WTC11 (cell line): Measurements from ENCODE around the gene UBR4. TPM values are rescaled to one million over a fixed set of nuclear protein-coding genes. Genes with fewer than 3 reads are reported as not detected.
A peak's percentile ranks its signal among the peaks of the same experiment; 100 is the strongest.

ENCODE experiments used
- ATAC-seq: fragments of 200-7000 bp; cut with Tn5 transposase; 2 replicates; pipeline ENCODE4 v1.10.0; 2021; ENCODE audit warnings: mild to moderate bottlenecking, moderate library complexity
- CTCF ChIA-PET: fragments of 300-600 bp; sonication (Branson Sonifier 250); formaldehyde crosslinking; loops from one replicate; lab custom pipeline; 2021; ENCODE audit warnings: antibody characterized with exemption; lab: Charles Lee
- POLR2A ChIA-PET: fragments of 350-600 bp; sonication (Branson Sonifier 250); formaldehyde crosslinking; loops from one replicate; lab custom pipeline; 2021; ENCODE audit warnings: antibody characterized with exemption; lab: Charles Lee
- DNase-seq: peaks from one replicate; pipeline ENCODE4 v3.0.0; 2021; ENCODE audit warnings: low spot score
- H3K27ac Mint-ChIP-seq: 2 replicates; pipeline ENCODE4 v1.8.0; 2021; ENCODE audit warnings: mixed read lengths
- H3K27me3 Mint-ChIP-seq: 2 replicates; pipeline ENCODE4 v1.8.0; 2021; ENCODE audit warnings: low read depth, mild to moderate bottlenecking, moderate library complexity, mixed read lengths
- H3K36me3 Mint-ChIP-seq: 2 replicates; pipeline ENCODE4 v1.8.0; 2021; ENCODE audit warnings: mixed read lengths
- H3K4me1 Mint-ChIP-seq: 2 replicates; pipeline ENCODE4 v1.8.0; 2022; ENCODE audit warnings: mixed read lengths
- H3K4me3 Mint-ChIP-seq: 2 replicates; pipeline ENCODE4 v1.8.0; 2021; ENCODE audit warnings: mild to moderate bottlenecking, moderate library complexity, mixed read lengths
- H3K9me3 Mint-ChIP-seq: 2 replicates; pipeline ENCODE4 v1.8.0; 2021; ENCODE audit warnings: mixed read lengths
- CBFB ChIP-seq: sonication (generic); formaldehyde crosslinking; IDR thresholded peaks from 2 replicates; pipeline ENCODE4 v1.8.1; 2022; ENCODE audit warnings: mild to moderate bottlenecking, low read depth, missing genetic modification reagents
- CREB1 ChIP-seq: sonication (generic); formaldehyde crosslinking; IDR thresholded peaks from 2 replicates; pipeline ENCODE4 v1.8.0; 2023; ENCODE audit warnings: mild to moderate bottlenecking, missing genetic modification reagents
- ELF4 ChIP-seq: sonication (generic); formaldehyde crosslinking; IDR thresholded peaks from 2 replicates; pipeline ENCODE4 v1.8.1; 2022; ENCODE audit warnings: low read depth, mild to moderate bottlenecking, moderate library complexity, missing genetic modification reagents
- EMX1 ChIP-seq: fragments of 250-450 bp; sonication (Bioruptor Pico); IDR thresholded peaks from 2 replicates; pipeline ENCODE4 v1.8.0; 2021; ENCODE audit warnings: mild to moderate bottlenecking
- FOXJ3 ChIP-seq: sonication (generic); formaldehyde crosslinking; IDR thresholded peaks from 2 replicates; pipeline ENCODE4 v1.9.0; 2021; ENCODE audit warnings: missing genetic modification reagents, mild to moderate bottlenecking, borderline replicate concordance
- GTF2I ChIP-seq: fragments of 250-450 bp; sonication (Bioruptor Pico); conservative IDR thresholded peaks from 2 replicates; pipeline ENCODE4 v1.4.0; 2021; ENCODE audit warnings: mild to moderate bottlenecking
- JAZF1 ChIP-seq: fragments of 250-450 bp; sonication (Bioruptor Pico); IDR thresholded peaks from 2 replicates; pipeline ENCODE4 v1.9.0; 2021; ENCODE audit warnings: moderate library complexity, mild to moderate bottlenecking, inconsistent platforms
- MYBL2 ChIP-seq: sonication (generic); formaldehyde crosslinking; IDR thresholded peaks from 2 replicates; pipeline ENCODE4 v1.8.1; 2023; ENCODE audit warnings: mild to moderate bottlenecking, moderate library complexity, missing genetic modification reagents
- NFE2L1 ChIP-seq: sonication (generic); formaldehyde crosslinking; IDR thresholded peaks from 2 replicates; pipeline ENCODE4 v1.8.1; 2023; ENCODE audit warnings: missing genetic modification reagents
- NFYB ChIP-seq: sonication (generic); formaldehyde crosslinking; conservative IDR thresholded peaks from 2 replicates; pipeline ENCODE4 v1.8.0; 2022; ENCODE audit warnings: low read depth, missing genetic modification reagents
- NR3C1 ChIP-seq: sonication (generic); formaldehyde crosslinking; conservative IDR thresholded peaks from 2 replicates; pipeline ENCODE4 v1.8.1; 2023; ENCODE audit warnings: low read depth, mild to moderate bottlenecking, missing genetic modification reagents
- SMAD4 ChIP-seq: sonication (generic); formaldehyde crosslinking; IDR thresholded peaks from 2 replicates; pipeline ENCODE4 v1.8.0; 2022; ENCODE audit warnings: mild to moderate bottlenecking, missing genetic modification reagents
- SP1 ChIP-seq: sonication (generic); formaldehyde crosslinking; conservative IDR thresholded peaks from 2 replicates; pipeline ENCODE4 v1.8.1; 2022; ENCODE audit warnings: missing genetic modification reagents
- TEAD1 ChIP-seq: sonication (generic); formaldehyde crosslinking; IDR thresholded peaks from 2 replicates; pipeline ENCODE4 v1.8.0; 2022; ENCODE audit warnings: mild to moderate bottlenecking, missing genetic modification reagents
- TP53 ChIP-seq: sonication (generic); formaldehyde crosslinking; IDR thresholded peaks from 2 replicates; pipeline ENCODE4 v1.8.1; 2023; ENCODE audit warnings: mild to moderate bottlenecking, missing genetic modification reagents
- ZNF219 ChIP-seq: sonication (generic); formaldehyde crosslinking; IDR thresholded peaks from 2 replicates; pipeline ENCODE4 v1.8.0; 2023; ENCODE audit warnings: missing genetic modification reagents, mild to moderate bottlenecking, borderline replicate concordance
- ZNF232 ChIP-seq: sonication (generic); formaldehyde crosslinking; IDR thresholded peaks from 2 replicates; pipeline ENCODE4 v1.8.0; 2022; ENCODE audit warnings: mild to moderate bottlenecking, missing genetic modification reagents
- total RNA-seq: library from RNA; stranded (reverse); gene quantifications from 3 replicates; pipeline ENCODE4 v1.2.3, GENCODE V29; 2021
- TF ChIP-seq, protein P1 (sequence below): fragments of 250-450 bp; sonication (Bioruptor Pico); IDR thresholded peaks from 2 replicates; pipeline ENCODE4 v1.9.0; 2021; ENCODE audit warnings: moderate library complexity, mild to moderate bottlenecking, inconsistent platforms, borderline replicate concordance
- TF ChIP-seq, protein P2 (sequence below): fragments of 250-450 bp; sonication (Bioruptor Pico); conservative IDR thresholded peaks from 2 replicates; pipeline ENCODE4 v1.9.0; 2021; ENCODE audit warnings: mild to moderate bottlenecking
- TF ChIP-seq, protein P3 (sequence below): fragments of 250-450 bp; sonication (Bioruptor Pico); IDR thresholded peaks from 2 replicates; pipeline ENCODE4 v1.9.0; 2021; ENCODE audit warnings: mild to moderate bottlenecking, borderline replicate concordance
- TF ChIP-seq, protein P4 (sequence below): sonication (generic); formaldehyde crosslinking; conservative IDR thresholded peaks from 2 replicates; pipeline ENCODE4 v1.8.1; 2022; ENCODE audit warnings: mild to moderate bottlenecking, missing genetic modification reagents
- TF ChIP-seq, protein P5 (sequence below): sonication (generic); formaldehyde crosslinking; IDR thresholded peaks from 2 replicates; pipeline ENCODE4 v1.8.0; 2022; ENCODE audit warnings: mild to moderate bottlenecking, missing genetic modification reagents

Gene UBR4
- total RNA-seq, 1 experiment from 2014 or later: 179 TPM

DNA sequence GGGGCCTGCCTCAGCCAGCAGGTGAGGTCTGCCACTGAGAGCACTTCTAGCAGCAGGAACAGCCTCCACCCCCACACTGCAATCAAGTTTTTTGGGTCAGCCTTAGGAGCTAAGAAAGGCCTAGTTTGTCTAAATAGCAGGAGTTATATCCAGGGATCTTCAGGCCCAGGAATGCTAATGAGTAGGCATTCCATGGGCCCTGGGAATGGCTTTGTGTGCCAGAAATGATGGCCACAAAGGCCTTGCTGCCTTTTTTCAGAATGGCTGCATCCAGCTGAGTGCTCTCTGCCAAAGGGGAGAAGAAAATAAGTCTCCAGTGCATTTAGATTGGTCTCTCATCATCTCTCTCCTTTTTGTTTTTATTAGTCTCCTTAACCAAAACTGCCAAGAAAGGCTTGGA is 44.4 kb upstream of the UBR4 start:
- H3K9me3 Mint-ChIP-seq: no peaks in the 10 kb centered on the region
- peak overlapping the region; percentile 66 for H3K27ac Mint-ChIP-seq
- ATAC-seq: no peak
- no peak overlapping the region for H3K4me3 Mint-ChIP-seq
- H3K4me1 Mint-ChIP-seq: peaks cover 21% of the 10 kb centered on the region
- no peaks in the 10 kb centered on the region for H3K27me3 Mint-ChIP-seq
- CTCF ChIA-PET: interaction anchor here (1.4 kb wide), 1 partner anchor 15 kb away, joined by 4 read pairs; no protein-coding TSS in a partner anchor
- TF ChIP-seq ZNF219 (CRISPR knock-in tag): no peak
- TF ChIP-seq, all 79 proteins: peak for 0
- DNase-seq: no peak
- POLR2A ChIA-PET: no interaction called here
- H3K36me3 Mint-ChIP-seq: peaks cover 44% of the 10 kb centered on the region

DNA sequence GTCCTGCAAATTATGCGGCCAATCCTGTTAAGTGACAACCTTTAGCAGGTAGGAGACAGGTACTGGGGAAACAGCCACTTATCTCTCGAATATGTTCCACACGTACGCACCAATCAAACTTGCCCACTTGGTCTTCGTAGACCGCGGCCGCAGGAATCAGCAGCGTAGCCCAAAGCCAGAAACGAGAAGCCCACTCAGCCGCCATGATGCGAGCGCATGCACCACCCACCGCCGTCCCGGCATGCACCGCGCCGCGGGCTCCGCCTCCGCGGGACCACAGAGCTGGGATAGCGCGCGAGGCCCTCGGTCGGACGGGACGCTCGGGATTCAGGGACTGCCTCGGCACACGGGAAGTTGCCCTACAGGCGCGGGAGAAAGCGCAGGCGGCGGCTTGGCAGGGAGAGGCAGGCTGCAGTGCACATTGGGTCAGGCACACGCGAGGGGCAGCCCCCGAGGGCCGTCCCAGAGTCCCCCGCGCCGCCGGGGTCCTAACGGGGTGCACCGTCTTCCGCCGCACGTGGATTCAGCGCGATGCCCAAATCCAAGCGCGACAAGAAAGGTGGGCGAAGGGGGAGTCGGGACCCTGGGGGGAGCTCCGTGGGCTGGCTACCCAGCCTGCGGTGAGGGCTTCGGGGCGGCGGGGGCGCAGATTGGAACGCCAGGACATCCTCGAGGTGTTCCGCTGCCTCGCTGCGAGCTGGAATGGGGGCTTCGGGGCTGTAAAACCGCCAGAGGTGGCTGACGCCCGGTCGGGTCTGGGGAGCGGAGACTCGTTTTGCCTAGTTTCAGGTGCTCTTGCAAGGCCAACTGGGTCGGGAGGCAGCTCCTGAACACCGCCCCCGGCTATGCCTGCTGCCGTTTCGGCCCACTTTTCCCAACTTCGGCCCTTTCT is 41.5 kb upstream of the UBR4 start, which contains the start of the genes EMC1 and MRTO4:
Gene EMC1 (minus strand): TSS at position 220 of the 892 bp plus-strand sequence. CDS start 15 bp downstream, at position 205.
Gene MRTO4 (plus strand): TSS at position 501 of the 892 bp plus-strand sequence. CDS start 31 bp downstream, at position 532.
- Mint-ChIP-seq H3K36me3 (peaks cover 18% of the 10 kb centered on the region), H3K27ac (peak within 1 kb of the TSS; percentile 96), H3K9me3 (no peaks in the 10 kb centered on the region), H3K4me1 (peaks cover 21% of the 10 kb centered on the region), H3K27me3 (no peaks in the 10 kb centered on the region), H3K4me3 (peak within 1 kb of the TSS; percentile 98)
- ATAC-seq (peak; percentile 80), DNase-seq (peak; percentile 86)
- ChIA-PET CTCF (interaction anchor here (0.8 to 1.5 kb wide), 4 partner anchors 11 to 398 kb away, joined by 3 to 5 read pairs (median 3); no protein-coding TSS in a partner anchor), POLR2A (interaction anchor here (1.4 kb wide), 1 partner anchor 61 kb away, joined by 4 read pairs; the partner anchor contains the start of genes AKR7A2 and SLC66A1)
- peak; percentile 80 for TF ChIP-seq TEAD1 (CRISPR knock-in tag)
- TF ChIP-seq, protein P1, sequence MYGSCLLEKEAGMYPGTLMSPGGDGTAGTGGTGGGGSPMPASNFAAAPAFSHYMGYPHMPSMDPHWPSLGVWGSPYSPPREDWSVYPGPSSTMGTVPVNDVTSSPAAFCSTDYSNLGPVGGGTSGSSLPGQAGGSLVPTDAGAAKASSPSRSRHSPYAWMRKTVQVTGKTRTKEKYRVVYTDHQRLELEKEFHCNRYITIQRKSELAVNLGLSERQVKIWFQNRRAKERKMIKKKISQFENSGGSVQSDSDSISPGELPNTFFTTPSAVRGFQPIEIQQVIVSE (CRISPR knock-in tag): no peak
- TF ChIP-seq TP53: no peak
- TF ChIP-seq, protein P2, sequence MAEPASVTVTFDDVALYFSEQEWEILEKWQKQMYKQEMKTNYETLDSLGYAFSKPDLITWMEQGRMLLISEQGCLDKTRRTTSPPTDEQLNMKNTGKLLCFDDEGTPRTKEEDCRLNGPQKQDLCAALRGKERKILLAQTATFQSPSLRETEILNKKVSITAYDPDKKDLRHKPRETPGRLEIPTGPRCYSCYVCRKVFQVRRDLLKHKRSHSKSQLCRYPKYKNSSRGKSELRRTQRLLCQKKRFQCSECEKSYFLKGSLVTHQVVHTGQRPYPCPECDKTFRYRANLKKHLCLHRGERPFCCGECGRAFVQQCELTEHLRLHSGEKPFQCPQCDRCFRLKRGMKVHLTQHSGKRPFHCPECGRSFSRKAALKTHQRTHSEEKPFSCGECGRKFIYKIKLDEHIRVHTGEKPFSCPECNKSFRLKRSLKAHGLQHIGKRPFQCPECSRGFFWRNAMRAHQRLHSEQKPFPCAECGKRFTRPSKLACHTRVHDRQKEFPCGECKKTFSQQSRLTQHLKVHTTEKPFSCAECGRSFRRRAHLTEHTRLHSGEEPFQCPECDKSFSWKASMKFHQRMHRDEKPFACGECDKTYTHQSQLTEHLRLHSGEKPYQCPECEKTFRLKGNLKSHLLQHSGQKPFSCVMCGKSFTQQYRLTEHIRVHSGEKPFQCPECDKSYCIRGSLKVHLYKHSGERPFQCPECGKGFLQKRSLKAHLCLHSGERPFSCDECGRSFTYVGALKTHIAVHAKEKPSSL (CRISPR knock-in tag): no peak
- no peak for TF ChIP-seq JAZF1
- TF ChIP-seq CREB1 (CRISPR knock-in tag): peak; percentile 68; the same call in 1 of the 2 replicates
- peak; percentile 80; the same call in 1 of the 2 replicates for TF ChIP-seq ZNF232 (CRISPR knock-in tag)
- TF ChIP-seq, protein P3, sequence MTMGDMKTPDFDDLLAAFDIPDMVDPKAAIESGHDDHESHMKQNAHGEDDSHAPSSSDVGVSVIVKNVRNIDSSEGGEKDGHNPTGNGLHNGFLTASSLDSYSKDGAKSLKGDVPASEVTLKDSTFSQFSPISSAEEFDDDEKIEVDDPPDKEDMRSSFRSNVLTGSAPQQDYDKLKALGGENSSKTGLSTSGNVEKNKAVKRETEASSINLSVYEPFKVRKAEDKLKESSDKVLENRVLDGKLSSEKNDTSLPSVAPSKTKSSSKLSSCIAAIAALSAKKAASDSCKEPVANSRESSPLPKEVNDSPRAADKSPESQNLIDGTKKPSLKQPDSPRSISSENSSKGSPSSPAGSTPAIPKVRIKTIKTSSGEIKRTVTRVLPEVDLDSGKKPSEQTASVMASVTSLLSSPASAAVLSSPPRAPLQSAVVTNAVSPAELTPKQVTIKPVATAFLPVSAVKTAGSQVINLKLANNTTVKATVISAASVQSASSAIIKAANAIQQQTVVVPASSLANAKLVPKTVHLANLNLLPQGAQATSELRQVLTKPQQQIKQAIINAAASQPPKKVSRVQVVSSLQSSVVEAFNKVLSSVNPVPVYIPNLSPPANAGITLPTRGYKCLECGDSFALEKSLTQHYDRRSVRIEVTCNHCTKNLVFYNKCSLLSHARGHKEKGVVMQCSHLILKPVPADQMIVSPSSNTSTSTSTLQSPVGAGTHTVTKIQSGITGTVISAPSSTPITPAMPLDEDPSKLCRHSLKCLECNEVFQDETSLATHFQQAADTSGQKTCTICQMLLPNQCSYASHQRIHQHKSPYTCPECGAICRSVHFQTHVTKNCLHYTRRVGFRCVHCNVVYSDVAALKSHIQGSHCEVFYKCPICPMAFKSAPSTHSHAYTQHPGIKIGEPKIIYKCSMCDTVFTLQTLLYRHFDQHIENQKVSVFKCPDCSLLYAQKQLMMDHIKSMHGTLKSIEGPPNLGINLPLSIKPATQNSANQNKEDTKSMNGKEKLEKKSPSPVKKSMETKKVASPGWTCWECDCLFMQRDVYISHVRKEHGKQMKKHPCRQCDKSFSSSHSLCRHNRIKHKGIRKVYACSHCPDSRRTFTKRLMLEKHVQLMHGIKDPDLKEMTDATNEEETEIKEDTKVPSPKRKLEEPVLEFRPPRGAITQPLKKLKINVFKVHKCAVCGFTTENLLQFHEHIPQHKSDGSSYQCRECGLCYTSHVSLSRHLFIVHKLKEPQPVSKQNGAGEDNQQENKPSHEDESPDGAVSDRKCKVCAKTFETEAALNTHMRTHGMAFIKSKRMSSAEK (CRISPR knock-in tag): peak; percentile 71; the same call in 1 of the 2 replicates
- no peak for TF ChIP-seq ELF4 (CRISPR knock-in tag)
- no peak for TF ChIP-seq EMX1 (CRISPR knock-in tag)
- TF ChIP-seq GTF2I: no peak
- TF ChIP-seq SMAD4: peak; percentile 79; the same call in 1 of the 2 replicates
- no peak for TF ChIP-seq NFYB
- no peak for TF ChIP-seq CBFB (CRISPR knock-in tag)
- peak; percentile 92 for TF ChIP-seq SP1
- TF ChIP-seq MYBL2 (CRISPR knock-in tag): peak; percentile 86
- no peak for TF ChIP-seq FOXJ3 (CRISPR knock-in tag)
- TF ChIP-seq, protein P4, sequence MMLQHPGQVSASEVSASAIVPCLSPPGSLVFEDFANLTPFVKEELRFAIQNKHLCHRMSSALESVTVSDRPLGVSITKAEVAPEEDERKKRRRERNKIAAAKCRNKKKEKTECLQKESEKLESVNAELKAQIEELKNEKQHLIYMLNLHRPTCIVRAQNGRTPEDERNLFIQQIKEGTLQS (CRISPR knock-in tag): peak; percentile 48; the same call in 1 of the 2 replicates
- TF ChIP-seq, protein P5, sequence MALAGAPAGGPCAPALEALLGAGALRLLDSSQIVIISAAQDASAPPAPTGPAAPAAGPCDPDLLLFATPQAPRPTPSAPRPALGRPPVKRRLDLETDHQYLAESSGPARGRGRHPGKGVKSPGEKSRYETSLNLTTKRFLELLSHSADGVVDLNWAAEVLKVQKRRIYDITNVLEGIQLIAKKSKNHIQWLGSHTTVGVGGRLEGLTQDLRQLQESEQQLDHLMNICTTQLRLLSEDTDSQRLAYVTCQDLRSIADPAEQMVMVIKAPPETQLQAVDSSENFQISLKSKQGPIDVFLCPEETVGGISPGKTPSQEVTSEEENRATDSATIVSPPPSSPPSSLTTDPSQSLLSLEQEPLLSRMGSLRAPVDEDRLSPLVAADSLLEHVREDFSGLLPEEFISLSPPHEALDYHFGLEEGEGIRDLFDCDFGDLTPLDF (CRISPR knock-in tag): no peak
- no peak for TF ChIP-seq NFE2L1 (CRISPR knock-in tag)
- no peak for TF ChIP-seq NR3C1 (CRISPR knock-in tag)
